Natural killer cell (primary cell): ENCODE measurements around the gene TRMT61A. TPM values are rescaled to one million over a fixed set of nuclear protein-coding genes. Genes with fewer than 3 reads are reported as not detected.

Source experiments
- ATAC-seq, 3 donors: fragments of 150-1000 bp in 2 of 3; fragments of 200-7000 bp in 1 of 3; cut with Tn5 transposase; 1 replicate in 1 of 3; 2 replicates in 2 of 3; pipeline ENCODE4 v1.10.0; 2021; ENCODE audit warnings: mild to moderate bottlenecking in 2 of 3, moderate library complexity in 2 of 3
- DNase-seq, 2 donors: peaks; one replicate each; pipeline versions ENCODE4 v3.0.0 to v3.0.0-alpha.2; 2013 to 2021; ENCODE audit warnings: mixed read lengths in 1 of 2
- H3K27ac ChIP-seq: one replicate; pipeline ENCODE4 v1.5.1; 2013; ENCODE audit warnings: mild to moderate bottlenecking, low read length
- H3K27me3 ChIP-seq: one replicate; pipeline ENCODE4 v1.6.1; 2013; ENCODE audit warnings: low read length; ENCODE audit not compliant: control insufficient read depth, insufficient read depth
- H3K36me3 ChIP-seq: one replicate; pipeline ENCODE4 v1.6.1; 2013; ENCODE audit warnings: low read length; ENCODE audit not compliant: control insufficient read depth, insufficient read depth
- H3K4me1 ChIP-seq: one replicate; pipeline ENCODE4 v1.6.1; 2013; ENCODE audit warnings: low read length; ENCODE audit not compliant: control insufficient read depth, insufficient read depth
- H3K4me3 ChIP-seq: one replicate; pipeline ENCODE4 v1.5.1; 2013; ENCODE audit warnings: low read length
- H3K9me3 ChIP-seq: one replicate; pipeline ENCODE4 v1.6.1; 2013; ENCODE audit warnings: low read length; ENCODE audit not compliant: control insufficient read depth, insufficient read depth
- H3K27ac Mint-ChIP-seq, 2 donors: one replicate each; pipeline ENCODE4 v1.8.0; 2022; ENCODE audit warnings: mild to moderate bottlenecking in 2 of 2, mixed read lengths in 2 of 2, moderate library complexity in 1 of 2
- H3K27me3 Mint-ChIP-seq, 2 donors: one replicate each; pipeline ENCODE4 v1.8.0; 2022; ENCODE audit warnings: low read depth in 2 of 2, mixed read lengths in 2 of 2
- H3K36me3 Mint-ChIP-seq: one replicate; pipeline ENCODE4 v1.8.0; 2022; ENCODE audit warnings: mixed read lengths
- H3K4me1 Mint-ChIP-seq, 2 donors: one replicate each; pipeline ENCODE4 v1.8.0; 2022; ENCODE audit warnings: mixed read lengths in 2 of 2
- H3K4me3 Mint-ChIP-seq: one replicate; pipeline ENCODE4 v1.8.0; 2022; ENCODE audit warnings: mild to moderate bottlenecking, moderate library complexity, mixed read lengths
- H3K9me3 Mint-ChIP-seq, 2 donors: one replicate each; pipeline ENCODE4 v1.8.0; 2022; ENCODE audit warnings: mixed read lengths in 2 of 2
- CTCF ChIP-seq: fragments of 200-600 bp; IDR thresholded peaks from one replicate; pipeline ENCODE4 v1.8.0; 2022; ENCODE audit warnings: antibody characterized with exemption
- WGBS: methylation state at CpG from one replicate; pipeline ENCODE4 v1.1.7; 2013; ENCODE audit warnings: missing lambda C conversion rate; ENCODE audit not compliant: insufficient coverage; 5-methylcytosine and 5-hydroxymethylcytosine counted together
- intact Hi-C: fragments of 100-400 bp; cut with micrococcal nuclease; formaldehyde crosslinking; loops from one replicate; pipeline ENCODE4 v1.14.2; 2022
- total RNA-seq, 4 donors: library from RNA; stranded (reverse); fragments of 120-200 nt in 1 of 4; gene quantifications; one replicate each; pipeline versions ENCODE4 v1.2.3 to v1.2.4, GENCODE V29; 2013 to 2022

TRMT61A gene
- total RNA-seq, 3 donors from 2014 or later (not counting 1 experiment from before 2014, with no cell fraction given), result 8.1 to 9.4 (median 9.1) TPM

GRCh38 chr14:103530831-103531230, 1.8 kb downstream of the TRMT61A start:
- peaks cover 21 to 47% of the 10 kb centered on the region in 2 donors for H3K4me1 Mint-ChIP-seq
- H3K27ac Mint-ChIP-seq, result peak overlapping the region in 1 of 2 donors; percentile 58
- H3K9me3 ChIP-seq, result no peaks in the 10 kb centered on the region
- intact Hi-C loops, result no loop called here
- no peaks in the 10 kb centered on the region for H3K9me3 Mint-ChIP-seq
- H3K27ac ChIP-seq, result no peak overlapping the region
- no peak overlapping the region for H3K4me3 ChIP-seq
- WGBS, result 96% methylated on average over 11 of the region's 11 CpGs
- H3K4me3 Mint-ChIP-seq, result no peak overlapping the region
- peaks cover 48% of the 10 kb centered on the region for H3K4me1 ChIP-seq
- no peaks in the 10 kb centered on the region for H3K36me3 Mint-ChIP-seq
- H3K27me3 ChIP-seq, result no peaks in the 10 kb centered on the region
- ATAC-seq, result no peak
- TF ChIP-seq CTCF, result no peak
- no peaks in the 10 kb centered on the region for H3K27me3 Mint-ChIP-seq
- no peak for DNase-seq
- peaks cover 7% of the 10 kb centered on the region for H3K36me3 ChIP-seq

GRCh38 chr14:103531421-103532215, 2.6 kb downstream of the TRMT61A start:
- Mint-ChIP-seq H3K27ac (peak overlapping the region in 1 of 2 donors; percentile 58), H3K4me3 (peak overlapping the region; percentile 4), H3K4me1 (peaks cover 21 to 47% of the 10 kb centered on the region in 2 donors), H3K36me3 (no peaks in the 10 kb centered on the region), H3K27me3 (no peaks in the 10 kb centered on the region), H3K9me3 (no peaks in the 10 kb centered on the region)
- intact Hi-C loops, result no loop called here
- DNase-seq (no peak), ATAC-seq (no peak)
- 95% methylated on average over 15 of the region's 15 CpGs for WGBS
- Histone ChIP-seq H3K27me3 (no peaks in the 10 kb centered on the region), H3K9me3 (no peaks in the 10 kb centered on the region), H3K27ac (no peak overlapping the region), H3K36me3 (peaks cover 7% of the 10 kb centered on the region), H3K4me3 (no peak overlapping the region), H3K4me1 (peaks cover 42% of the 10 kb centered on the region)
- TF ChIP-seq CTCF, result no peak

GRCh38 chr14:103532216-103533136, 3.5 kb downstream of the TRMT61A start:
- Mint-ChIP-seq H3K27me3 (no peaks in the 10 kb centered on the region), H3K27ac (no peak overlapping the region), H3K36me3 (no peaks in the 10 kb centered on the region), H3K4me1 (peaks cover 13 to 41% of the 10 kb centered on the region in 2 donors), H3K9me3 (no peaks in the 10 kb centered on the region), H3K4me3 (peak overlapping the region; percentile 4)
- WGBS, result 93% methylated on average over 32 of the region's 32 CpGs
- no peak for DNase-seq
- no peak overlapping the region for H3K4me3 ChIP-seq
- no peaks in the 10 kb centered on the region for H3K27me3 ChIP-seq
- no peak for TF ChIP-seq CTCF
- ATAC-seq, result no peak
- peaks cover 33% of the 10 kb centered on the region for H3K4me1 ChIP-seq
- H3K36me3 ChIP-seq, result peaks cover 7% of the 10 kb centered on the region
- H3K9me3 ChIP-seq, result no peaks in the 10 kb centered on the region
- H3K27ac ChIP-seq, result no peak overlapping the region
- intact Hi-C loops, result no loop called here
